T47D (cell line): ENCODE measurements around the gene CELA1.

Source experiments
- DNase-seq, 2 experiments: peaks; one replicate each; pipeline versions ENCODE4 v3.0.0 to v3.0.0-alpha.2; 2011 to 2012; ENCODE audit warnings: low read depth in 1 of 2, low spot score in 1 of 2
- JUND ChIP-seq: IDR thresholded peaks from 2 replicates; pipeline ENCODE4 v1.6.1; 2012; ENCODE audit warnings: low read depth
- in situ Hi-C: cut with HindIII; loops from 2 replicates; pipeline ENCODE4 v1.10.0; 2016; ENCODE audit warnings: low sequenced_read_pairs, low pct_unique_long_range_greater_than_20kb

CELA1 gene

DNA sequence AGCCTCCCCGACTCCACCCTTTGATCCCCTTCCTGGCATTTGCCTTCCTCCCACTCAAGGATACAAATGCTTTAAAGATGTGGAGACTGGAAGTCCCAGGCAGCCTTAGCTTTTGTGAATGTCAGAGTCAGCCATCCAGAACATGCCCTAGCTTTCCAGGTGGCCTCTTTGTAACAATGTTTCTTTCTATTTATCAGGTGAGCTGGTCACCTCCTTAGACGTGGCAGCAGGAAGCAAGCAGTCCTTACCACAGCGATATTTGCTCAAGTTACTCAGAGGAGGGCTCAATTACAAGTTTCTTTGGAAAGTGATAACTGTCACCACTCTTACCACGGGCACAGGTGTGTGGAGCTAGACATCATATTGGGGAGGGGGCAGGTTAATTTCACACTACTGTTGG, 39.9 kb upstream of the CELA1 start:
- in situ Hi-C loops: no loop called here
- peak in 1 of 2 experiments; percentile 55 for DNase-seq
- TF ChIP-seq JUND: no peak

GRCh38 chr12:51383269-51383905, 36.9 kb upstream of the CELA1 start:
- TF ChIP-seq JUND: no peak
- in situ Hi-C loops: no loop called here
- DNase-seq: peak in 1 of 2 experiments; percentile 96

DNA sequence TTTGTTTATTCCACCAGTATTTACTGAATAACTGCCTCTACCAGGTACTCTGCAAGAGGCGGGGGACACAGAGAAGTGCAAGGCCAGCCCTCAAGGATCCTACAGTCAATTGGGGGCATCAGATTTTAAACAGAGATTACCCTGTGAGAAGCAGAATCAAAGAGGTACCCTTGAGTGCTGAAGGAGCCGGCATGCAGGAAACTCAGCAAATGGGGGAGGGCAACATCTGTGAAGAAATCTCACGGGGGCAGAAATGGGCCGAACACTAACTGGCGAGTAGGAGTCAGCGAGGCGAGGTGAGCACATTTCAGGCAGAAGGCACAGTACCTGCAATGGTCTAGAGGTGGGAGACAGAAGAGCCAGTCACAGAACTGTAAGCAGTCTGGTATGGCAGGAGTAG, 35.7 kb upstream of the CELA1 start:
- no peak for DNase-seq
- no peak for TF ChIP-seq JUND
- in situ Hi-C loops: no loop called here

DNA sequence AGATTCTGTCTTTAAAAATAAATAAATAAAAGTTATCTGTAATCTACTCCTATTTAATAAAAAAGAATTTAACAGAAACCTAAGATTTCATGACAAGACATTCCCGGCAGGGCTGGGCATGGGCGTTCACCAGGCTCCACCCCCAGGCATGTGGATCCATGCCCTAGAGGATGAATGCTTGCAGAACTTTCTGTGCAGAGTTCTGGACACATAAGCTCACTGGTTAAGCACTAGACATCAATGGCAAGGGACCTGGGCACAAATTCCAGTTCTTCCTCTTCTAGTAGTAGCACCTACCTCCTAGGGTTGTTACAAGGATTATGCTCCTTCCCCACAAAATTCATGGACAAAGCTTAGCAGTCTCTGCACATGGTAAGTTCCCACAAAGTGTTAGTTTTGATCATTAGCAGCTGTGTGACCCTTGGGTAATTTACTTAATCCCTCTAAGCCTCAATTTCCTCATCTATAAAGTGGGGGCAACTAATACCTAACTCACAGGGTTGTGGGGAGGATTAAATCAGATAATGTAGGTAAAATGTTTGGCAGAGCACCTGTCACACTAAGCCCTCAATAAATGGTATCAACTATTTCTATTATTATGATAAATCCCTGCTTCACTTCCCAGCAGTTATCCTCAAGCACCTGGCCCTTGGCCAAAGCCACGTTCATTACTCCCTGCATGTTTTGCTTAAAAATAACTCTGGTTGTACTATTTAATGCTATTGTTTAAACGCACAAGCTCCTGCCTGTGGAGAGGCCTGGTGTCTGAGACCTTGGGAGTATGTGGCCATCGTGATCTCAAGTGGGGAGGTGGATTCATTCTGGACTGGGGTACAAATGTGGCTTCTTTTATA, 35.0 kb upstream of the CELA1 start:
- in situ Hi-C loops: no loop called here
- no peak for TF ChIP-seq JUND
- peak in 1 of 2 experiments; percentile 53 for DNase-seq

- in situ Hi-C loops: no loop called here
- DNase-seq: no peak
- no peak for TF ChIP-seq JUND
Observed at GRCh38 chr12:51379571-51379970, 33.1 kb upstream of the CELA1 start.

DNA sequence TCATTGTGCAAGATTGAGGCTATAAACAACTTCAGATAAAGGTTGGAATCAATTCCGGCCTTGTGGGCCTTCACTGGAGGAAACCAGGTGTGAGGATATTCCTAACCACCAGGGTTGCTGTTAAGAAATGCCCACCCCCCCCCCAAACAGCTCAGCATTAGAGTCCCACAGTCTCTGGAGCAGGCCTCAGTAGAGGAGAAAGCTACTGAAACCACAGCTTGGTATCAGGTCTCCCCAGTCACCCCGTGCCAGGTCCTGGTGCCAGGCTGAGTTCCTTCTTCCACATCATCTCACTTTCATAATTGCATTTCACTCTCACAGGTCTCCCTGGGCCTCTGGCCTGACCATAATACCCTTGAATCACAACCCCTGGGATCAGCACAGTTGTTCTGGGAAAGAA, 32.3 kb upstream of the CELA1 start:
- in situ Hi-C loops: no loop called here
- no peak for DNase-seq
- no peak for TF ChIP-seq JUND

GRCh38 chr12:51377099-51377984, 30.9 kb upstream of the CELA1 start:
- DNase-seq: no peak
- in situ Hi-C loops: no loop called here
- TF ChIP-seq JUND: no peak

- TF ChIP-seq JUND: no peak
- in situ Hi-C loops: no loop called here
- DNase-seq: no peak
Observed at GRCh38 chr12:51374856-51375255, 28.4 kb upstream of the CELA1 start.

DNA sequence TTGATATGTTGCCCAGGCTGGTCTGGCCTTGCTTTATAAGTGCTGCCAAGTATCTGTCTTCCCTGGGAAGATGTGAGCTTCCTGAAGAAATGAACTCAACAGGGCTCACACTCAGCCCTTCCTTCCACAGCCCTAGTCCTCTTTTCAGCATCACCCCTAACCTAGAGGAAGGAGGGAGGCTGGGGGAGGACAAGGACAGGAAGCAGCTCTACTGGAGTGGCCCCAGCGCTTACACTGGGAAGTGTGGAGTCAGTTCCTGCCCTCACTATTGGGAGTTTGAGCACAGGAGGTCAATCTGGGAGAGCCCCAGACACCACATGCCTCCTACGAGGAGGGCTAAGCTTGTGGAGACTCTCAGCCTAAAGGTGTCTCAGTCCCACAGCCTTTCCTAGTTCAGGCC, 27.9 kb upstream of the CELA1 start:
- DNase-seq: no peak
- TF ChIP-seq JUND: no peak
- in situ Hi-C loops: no loop called here

DNA sequence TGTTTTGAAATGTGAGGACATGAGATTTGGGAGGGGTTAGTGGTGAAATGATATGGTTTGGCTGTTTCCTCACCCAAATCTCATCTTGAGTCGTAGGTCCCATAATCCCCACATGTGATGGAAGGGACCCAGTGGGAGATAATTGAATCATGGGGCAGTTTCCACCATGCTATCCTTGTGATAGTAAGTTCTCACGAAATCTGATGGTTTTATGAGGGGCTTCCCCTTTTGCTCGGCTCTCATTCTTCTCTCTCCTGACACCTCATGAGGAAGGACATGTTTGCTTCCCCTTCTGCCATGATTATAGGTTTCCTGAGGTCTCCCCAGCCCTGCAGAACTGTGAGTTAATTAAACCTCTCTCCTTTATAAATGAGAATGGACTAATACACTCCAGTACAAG, 26.7 kb upstream of the CELA1 start:
- in situ Hi-C loops: no loop called here
- no peak for DNase-seq
- TF ChIP-seq JUND: no peak

- TF ChIP-seq JUND: no peak
- in situ Hi-C loops: no loop called here
- DNase-seq: no peak
Observed at GRCh38 chr12:51372021-51372420, 25.5 kb upstream of the CELA1 start.

GRCh38 chr12:51371295-51371953, 24.9 kb upstream of the CELA1 start:
- peak; percentile 62 to 72 for DNase-seq
- in situ Hi-C loops: no loop called here
- no peak for TF ChIP-seq JUND

- no peak for DNase-seq
- no peak for TF ChIP-seq JUND
- in situ Hi-C loops: no loop called here
Observed at GRCh38 chr12:51370667-51371066, 24.2 kb upstream of the CELA1 start.
